ENCODE results near the gene PAEP.
A peak's percentile ranks its signal among the peaks of the same experiment; 100 is the strongest.

The PAEP gene

DNA sequence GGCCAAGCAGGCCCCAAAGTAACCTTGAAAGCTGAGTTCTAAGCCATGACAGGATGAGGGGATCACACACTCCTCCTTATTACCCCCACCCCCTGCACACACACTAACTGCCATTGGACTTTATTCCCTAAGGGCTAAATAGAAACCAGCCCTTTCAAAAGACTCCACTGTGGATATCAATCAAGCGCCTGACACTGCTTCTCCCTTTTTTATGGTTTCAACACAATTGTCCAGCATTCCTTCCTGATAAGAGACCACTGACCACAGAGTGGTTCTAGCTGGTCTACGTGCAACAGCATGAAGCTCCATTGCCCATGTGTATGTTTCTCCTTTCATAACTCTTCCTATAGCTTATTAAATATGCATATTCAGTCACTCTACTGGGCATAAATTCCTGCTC is 34.7 kb downstream of the PAEP start:
- TF ChIP-seq, protein P1, sequence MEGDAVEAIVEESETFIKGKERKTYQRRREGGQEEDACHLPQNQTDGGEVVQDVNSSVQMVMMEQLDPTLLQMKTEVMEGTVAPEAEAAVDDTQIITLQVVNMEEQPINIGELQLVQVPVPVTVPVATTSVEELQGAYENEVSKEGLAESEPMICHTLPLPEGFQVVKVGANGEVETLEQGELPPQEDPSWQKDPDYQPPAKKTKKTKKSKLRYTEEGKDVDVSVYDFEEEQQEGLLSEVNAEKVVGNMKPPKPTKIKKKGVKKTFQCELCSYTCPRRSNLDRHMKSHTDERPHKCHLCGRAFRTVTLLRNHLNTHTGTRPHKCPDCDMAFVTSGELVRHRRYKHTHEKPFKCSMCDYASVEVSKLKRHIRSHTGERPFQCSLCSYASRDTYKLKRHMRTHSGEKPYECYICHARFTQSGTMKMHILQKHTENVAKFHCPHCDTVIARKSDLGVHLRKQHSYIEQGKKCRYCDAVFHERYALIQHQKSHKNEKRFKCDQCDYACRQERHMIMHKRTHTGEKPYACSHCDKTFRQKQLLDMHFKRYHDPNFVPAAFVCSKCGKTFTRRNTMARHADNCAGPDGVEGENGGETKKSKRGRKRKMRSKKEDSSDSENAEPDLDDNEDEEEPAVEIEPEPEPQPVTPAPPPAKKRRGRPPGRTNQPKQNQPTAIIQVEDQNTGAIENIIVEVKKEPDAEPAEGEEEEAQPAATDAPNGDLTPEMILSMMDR (IDR thresholded peaks at IDR 0.05; ENCODE audit: borderline replicate concordance, insufficient read depth, low read depth, low read length) = no peak
- no peak overlapping the region for H3K4me3 ChIP-seq (ENCODE audit: low read depth, low read length)

DNA sequence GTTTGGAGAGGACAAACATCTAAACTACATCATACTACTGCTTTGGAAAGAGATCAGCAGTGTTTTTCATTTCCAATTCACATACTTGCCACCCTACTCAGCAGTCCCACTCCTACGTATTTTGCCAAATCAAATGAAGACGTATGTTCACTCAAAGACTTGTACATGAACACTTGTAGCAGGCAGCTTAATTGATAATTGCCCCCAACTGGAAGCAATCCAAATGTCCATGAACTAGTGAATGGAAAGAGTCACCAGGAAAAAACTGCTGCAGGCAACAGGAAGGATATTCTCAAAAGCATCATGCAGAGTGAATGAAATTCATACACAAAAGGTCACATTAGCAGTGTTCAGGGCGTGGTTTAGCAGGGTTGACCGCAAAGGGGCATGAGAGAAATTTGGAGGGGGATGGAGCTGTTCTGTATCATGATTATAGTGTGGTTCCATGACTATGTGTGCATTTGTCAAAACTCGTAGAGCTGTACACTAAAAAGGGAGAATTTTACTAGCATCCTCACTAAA is 38.8 kb downstream of the PAEP start:
- no peak overlapping the region for H3K4me3 ChIP-seq (ENCODE audit: low read depth, low read length)
- TF ChIP-seq, protein P1 (IDR thresholded peaks at IDR 0.05; ENCODE audit: borderline replicate concordance, insufficient read depth, low read depth, low read length) = no peak

DNA sequence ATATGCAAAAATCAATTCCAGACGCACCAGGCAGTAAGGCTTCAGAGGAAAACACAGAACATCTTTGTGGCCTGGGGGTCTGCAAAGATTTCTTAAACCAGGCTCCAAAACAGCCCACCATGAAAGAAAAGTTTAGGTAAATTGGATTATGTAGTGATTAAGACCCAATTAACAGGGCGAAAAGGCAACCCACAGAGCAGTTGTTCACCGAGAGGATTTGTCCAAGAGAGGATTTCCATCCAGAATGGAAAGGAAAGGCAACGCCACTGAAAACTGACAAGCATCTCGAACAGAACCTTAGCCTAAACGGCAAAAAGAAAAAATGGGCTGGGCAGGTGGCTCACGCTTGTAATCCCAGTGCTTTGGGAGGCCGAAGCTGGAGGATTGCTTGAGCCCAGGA is 40.4 kb downstream of the PAEP start:
- no peak overlapping the region for H3K4me3 ChIP-seq (ENCODE audit: low read depth, low read length)
- TF ChIP-seq, protein P1 (IDR thresholded peaks at IDR 0.05; ENCODE audit: borderline replicate concordance, insufficient read depth, low read depth, low read length) = no peak

DNA sequence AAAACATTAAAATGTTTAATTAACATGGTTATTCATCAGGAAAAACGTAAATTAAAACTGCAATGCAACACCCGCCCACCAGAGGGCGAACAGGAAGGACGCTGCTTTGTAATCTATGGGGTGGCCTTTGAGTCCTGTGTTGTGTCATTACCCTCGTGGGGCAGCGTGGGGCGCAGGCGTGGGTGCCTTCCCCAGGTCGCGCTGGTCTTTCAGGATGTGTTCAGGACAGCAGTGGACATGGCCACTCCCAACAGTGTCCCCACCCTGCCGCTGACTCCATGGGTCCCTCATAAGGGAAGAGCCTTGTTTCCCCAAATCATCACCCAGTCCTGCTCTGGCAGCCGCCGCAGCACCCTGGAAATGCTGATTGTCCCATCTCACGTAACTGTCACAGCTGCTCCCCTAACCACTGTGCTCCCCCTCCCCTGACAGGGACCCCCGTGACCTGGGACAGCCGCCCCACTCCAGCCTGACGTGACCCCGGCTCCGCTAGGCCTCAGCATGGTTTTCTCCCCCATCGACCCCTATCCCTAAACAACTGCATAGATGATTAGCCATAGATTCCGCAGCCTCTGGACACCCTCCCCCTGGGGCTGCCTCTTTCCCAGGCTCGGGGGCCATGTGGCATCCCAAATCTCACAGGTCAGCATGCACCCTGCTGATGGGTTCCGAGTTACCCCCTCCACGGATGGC is 41.4 kb downstream of the PAEP start:
- H3K4me3 ChIP-seq (ENCODE audit: low read depth, low read length) = no peak overlapping the region
- TF ChIP-seq, protein P1 (IDR thresholded peaks at IDR 0.05; ENCODE audit: borderline replicate concordance, insufficient read depth, low read depth, low read length) = peak; percentile 69; the same call in 1 of the 2 replicates

DNA sequence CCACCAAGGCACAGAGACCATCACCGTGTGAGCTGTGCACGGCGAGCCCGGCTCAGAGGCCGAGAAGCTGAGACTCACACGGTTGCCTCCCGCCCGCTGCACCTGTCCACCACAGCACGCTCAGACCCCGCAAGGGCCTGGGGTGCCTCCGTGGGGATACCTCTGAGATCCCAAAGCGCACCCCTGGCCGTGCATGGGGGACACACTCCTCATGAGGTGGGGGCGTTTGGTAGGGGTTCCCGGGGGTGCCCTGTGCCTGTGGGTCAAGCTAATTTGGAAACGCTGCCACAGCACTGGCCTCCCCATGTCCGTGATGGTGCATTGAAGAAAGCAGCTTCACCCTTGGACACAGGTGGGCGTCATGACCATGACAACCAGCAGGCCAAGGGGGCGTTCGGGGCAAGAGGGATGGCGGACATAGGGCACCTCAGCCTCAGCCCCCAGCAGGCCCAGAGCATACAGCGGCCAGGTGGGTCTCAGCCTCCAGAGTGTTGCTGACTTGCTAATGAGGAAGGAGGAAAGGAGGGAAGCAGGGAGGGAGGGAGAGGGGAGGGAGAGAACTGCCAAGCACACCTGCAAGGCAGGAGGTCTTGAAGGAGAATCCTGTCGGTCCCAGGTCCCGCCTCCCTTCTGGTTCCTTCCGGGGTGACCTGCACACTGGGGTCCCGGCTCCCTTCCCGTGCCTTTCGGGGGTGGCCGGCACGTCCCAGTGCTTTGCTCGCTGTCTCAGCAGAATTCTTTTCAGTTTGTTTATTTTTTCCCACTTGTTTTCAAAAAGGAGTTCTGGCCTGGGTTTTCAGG is 43.1 kb downstream of the PAEP start:
- TF ChIP-seq, protein P1 (IDR thresholded peaks at IDR 0.05; ENCODE audit: borderline replicate concordance, insufficient read depth, low read depth, low read length) = no peak
- no peak overlapping the region for H3K4me3 ChIP-seq (ENCODE audit: low read depth, low read length)

DNA sequence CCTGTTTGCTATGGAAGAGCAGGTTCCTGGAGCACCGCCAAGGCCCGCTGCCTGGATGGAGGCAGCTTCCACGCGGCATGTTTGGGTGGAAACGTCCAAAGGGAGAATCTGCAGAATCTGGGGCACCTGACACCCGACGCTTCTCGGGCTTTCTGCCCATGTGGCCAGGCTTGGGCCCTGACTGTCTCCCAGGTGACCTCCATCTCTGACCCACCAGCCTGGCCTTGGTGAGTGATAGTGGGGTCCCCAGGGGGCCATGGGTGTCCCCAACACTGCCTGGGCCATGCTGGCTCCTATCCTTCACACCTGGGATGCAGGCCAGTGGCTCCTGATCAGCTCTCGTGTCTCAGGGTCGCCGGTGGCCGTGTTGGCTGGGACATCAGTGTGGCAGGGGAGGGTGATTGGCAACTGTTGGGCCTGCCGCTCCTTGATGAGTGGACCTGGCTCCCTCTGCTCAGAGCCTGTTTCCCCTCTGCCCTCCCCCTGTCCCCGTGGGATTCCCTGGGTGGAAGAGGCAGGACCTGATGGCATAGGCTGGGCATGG is 43.8 kb downstream of the PAEP start:
- TF ChIP-seq, protein P1 (IDR thresholded peaks at IDR 0.05; ENCODE audit: borderline replicate concordance, insufficient read depth, low read depth, low read length) = no peak
- H3K4me3 ChIP-seq (ENCODE audit: low read depth, low read length) = no peak overlapping the region

All from GM12875 (cell line).